Neural cell (in vitro differentiated cells): ENCODE data around the gene CATSPERD. TPM values are rescaled to one million over a fixed set of nuclear protein-coding genes. Genes with fewer than 3 reads are reported as not detected.

ENCODE experiments used
- H2AFZ ChIP-seq: fragments of 200-600, 300-800 bp; sonication (generic), shearing (Covaris generic); 2 replicates; pipeline ENCODE4 v1.6.0; 2014; ENCODE audit warnings: low read depth, mild to moderate bottlenecking, antibody characterized with exemption, low read length, moderate library complexity
- H3F3A ChIP-seq: fragments of 200-600 bp; shearing (Covaris generic); 2 replicates; pipeline ENCODE4 v1.6.1; 2016; ENCODE audit warnings: mild to moderate bottlenecking, moderate library complexity, mixed read lengths, antibody characterized with exemption, low read length; ENCODE audit not compliant: insufficient read depth, poor library complexity, severe bottlenecking
- H3K27ac ChIP-seq: fragments of 200-600, 300-800 bp; sonication (generic), shearing (Covaris generic); 2 replicates; pipeline ENCODE4 v1.5.1; 2014; ENCODE audit warnings: mild to moderate bottlenecking, low read length, moderate library complexity
- H3K27me3 ChIP-seq: fragments of 300-800, 200-600 bp; sonication (generic), shearing (Covaris generic); 2 replicates; pipeline ENCODE4 v1.6.0; 2014; ENCODE audit warnings: mild to moderate bottlenecking, low read depth, low read length, moderate library complexity; ENCODE audit not compliant: insufficient read depth
- H3K36me3 ChIP-seq: fragments of 300-800, 200-600 bp; sonication (generic), shearing (Covaris generic); 2 replicates; pipeline ENCODE4 v1.5.1; 2014; ENCODE audit warnings: mild to moderate bottlenecking, antibody characterized with exemption, low read length, moderate library complexity; ENCODE audit not compliant: insufficient read depth
- H3K4me2 ChIP-seq: fragments of 300-800, 200-600 bp; sonication (generic), shearing (Covaris generic); 2 replicates; pipeline ENCODE4 v1.6.0; 2014; ENCODE audit warnings: mild to moderate bottlenecking, low read length
- H3K4me3 ChIP-seq: fragments of 300-800, 200-600 bp; sonication (generic), shearing (Covaris generic); 2 replicates; pipeline ENCODE4 v1.5.1; 2014; ENCODE audit warnings: mild to moderate bottlenecking, low read length, moderate library complexity
- H3K79me2 ChIP-seq: fragments of 200-600 bp; shearing (Covaris generic); replicated peaks from 2 replicates; pipeline ENCODE4 v1.6.0; 2014; ENCODE audit warnings: mild to moderate bottlenecking, low read length, moderate library complexity; ENCODE audit not compliant: insufficient read depth
- H3K9ac ChIP-seq: fragments of 300-800, 200-600 bp; sonication (generic), shearing (Covaris generic); 2 replicates; pipeline ENCODE4 v1.6.1; 2016; ENCODE audit warnings: mild to moderate bottlenecking, low read length, mixed read lengths
- H3K9me2 ChIP-seq: fragments of 200-600 bp; shearing (Covaris generic); 2 replicates; pipeline ENCODE4 v1.6.1; 2016; ENCODE audit warnings: mild to moderate bottlenecking, low read length, mixed read lengths; ENCODE audit not compliant: insufficient read depth
- H3K9me3 ChIP-seq: fragments of 200-600, 300-800 bp; sonication (generic), shearing (Covaris generic); 2 replicates; pipeline ENCODE4 v1.6.1; 2016; ENCODE audit warnings: mild to moderate bottlenecking, mixed run types, low read length, moderate library complexity, mixed read lengths
- H4K20me1 ChIP-seq: fragments of 200-600 bp; shearing (Covaris generic); 2 replicates; pipeline ENCODE4 v1.6.1; 2016; ENCODE audit warnings: mild to moderate bottlenecking, mixed run types; ENCODE audit not compliant: insufficient read depth
- EP300 ChIP-seq: fragments of 450-650 bp; conservative IDR thresholded peaks from 2 replicates; pipeline ENCODE4 v1.6.1; 2014; ENCODE audit warnings: antibody characterized with exemption, mild to moderate bottlenecking, moderate library complexity; ENCODE audit not compliant: poor library complexity, severe bottlenecking
- EZH2 ChIP-seq: fragments of 200-600, 300-800 bp; shearing (Covaris generic), sonication (generic); IDR thresholded peaks from 2 replicates; pipeline ENCODE4 v1.6.1; 2014; ENCODE audit warnings: antibody characterized with exemption, low read length, borderline replicate concordance, mild to moderate bottlenecking; ENCODE audit not compliant: insufficient read depth, poor library complexity, severe bottlenecking
- MXI1 ChIP-seq: fragments of 450-650 bp; conservative IDR thresholded peaks from 2 replicates; pipeline ENCODE4 v1.6.1; 2014; ENCODE audit warnings: antibody characterized with exemption, mild to moderate bottlenecking; ENCODE audit not compliant: poor library complexity, severe bottlenecking
- POLR2AphosphoS5 ChIP-seq: IDR thresholded peaks from 2 replicates; pipeline ENCODE4 v1.6.1; 2012
- RAD21 ChIP-seq: fragments of 450-650 bp; conservative IDR thresholded peaks from 2 replicates; pipeline ENCODE4 v1.6.1; 2014; ENCODE audit warnings: antibody characterized with exemption, mild to moderate bottlenecking, moderate library complexity
- SMC3 ChIP-seq: fragments of 450-650 bp; conservative IDR thresholded peaks from 2 replicates; pipeline ENCODE4 v1.6.1; 2014; ENCODE audit warnings: antibody characterized with exemption, mild to moderate bottlenecking, moderate library complexity; ENCODE audit not compliant: poor library complexity
- TAF1 ChIP-seq: IDR thresholded peaks from 2 replicates; pipeline ENCODE4 v1.6.1; 2012; ENCODE audit warnings: low read depth
- polyA plus RNA-seq: library from polyadenylated mRNA; depleted of rRNA; stranded (reverse); fragments of >200 nt; gene quantifications from 2 replicates; pipeline ENCODE4 v1.2.3, GENCODE V29; 2014
- TF ChIP-seq, protein P1 (sequence below): fragments of 450-650 bp; IDR thresholded peaks from 2 replicates; pipeline ENCODE4 v1.5.1; 2014; ENCODE audit warnings: antibody characterized with exemption, mild to moderate bottlenecking, moderate library complexity; ENCODE audit not compliant: poor library complexity, severe bottlenecking
- TF ChIP-seq, protein P2 (sequence below): IDR thresholded peaks from 2 replicates; pipeline ENCODE4 v1.6.1; 2012; ENCODE audit warnings: borderline replicate concordance

The CATSPERD gene
- polyA plus RNA-seq, 1 donor from 2014 or later: not detected

- no peaks in the 10 kb centered on the region for H3K79me2 ChIP-seq
- H3K36me3 ChIP-seq: no peaks in the 10 kb centered on the region
- H3K9me3 ChIP-seq: no peaks in the 10 kb centered on the region
- no peaks in the 10 kb centered on the region for H3K9me2 ChIP-seq
- H4K20me1 ChIP-seq: no peaks in the 10 kb centered on the region
- H2AFZ ChIP-seq: no peak overlapping the region
- H3K4me3 ChIP-seq: no peak overlapping the region
- no peak for TF ChIP-seq MXI1
- TF ChIP-seq, protein P1, sequence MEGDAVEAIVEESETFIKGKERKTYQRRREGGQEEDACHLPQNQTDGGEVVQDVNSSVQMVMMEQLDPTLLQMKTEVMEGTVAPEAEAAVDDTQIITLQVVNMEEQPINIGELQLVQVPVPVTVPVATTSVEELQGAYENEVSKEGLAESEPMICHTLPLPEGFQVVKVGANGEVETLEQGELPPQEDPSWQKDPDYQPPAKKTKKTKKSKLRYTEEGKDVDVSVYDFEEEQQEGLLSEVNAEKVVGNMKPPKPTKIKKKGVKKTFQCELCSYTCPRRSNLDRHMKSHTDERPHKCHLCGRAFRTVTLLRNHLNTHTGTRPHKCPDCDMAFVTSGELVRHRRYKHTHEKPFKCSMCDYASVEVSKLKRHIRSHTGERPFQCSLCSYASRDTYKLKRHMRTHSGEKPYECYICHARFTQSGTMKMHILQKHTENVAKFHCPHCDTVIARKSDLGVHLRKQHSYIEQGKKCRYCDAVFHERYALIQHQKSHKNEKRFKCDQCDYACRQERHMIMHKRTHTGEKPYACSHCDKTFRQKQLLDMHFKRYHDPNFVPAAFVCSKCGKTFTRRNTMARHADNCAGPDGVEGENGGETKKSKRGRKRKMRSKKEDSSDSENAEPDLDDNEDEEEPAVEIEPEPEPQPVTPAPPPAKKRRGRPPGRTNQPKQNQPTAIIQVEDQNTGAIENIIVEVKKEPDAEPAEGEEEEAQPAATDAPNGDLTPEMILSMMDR: no peak
- TF ChIP-seq, protein P2, sequence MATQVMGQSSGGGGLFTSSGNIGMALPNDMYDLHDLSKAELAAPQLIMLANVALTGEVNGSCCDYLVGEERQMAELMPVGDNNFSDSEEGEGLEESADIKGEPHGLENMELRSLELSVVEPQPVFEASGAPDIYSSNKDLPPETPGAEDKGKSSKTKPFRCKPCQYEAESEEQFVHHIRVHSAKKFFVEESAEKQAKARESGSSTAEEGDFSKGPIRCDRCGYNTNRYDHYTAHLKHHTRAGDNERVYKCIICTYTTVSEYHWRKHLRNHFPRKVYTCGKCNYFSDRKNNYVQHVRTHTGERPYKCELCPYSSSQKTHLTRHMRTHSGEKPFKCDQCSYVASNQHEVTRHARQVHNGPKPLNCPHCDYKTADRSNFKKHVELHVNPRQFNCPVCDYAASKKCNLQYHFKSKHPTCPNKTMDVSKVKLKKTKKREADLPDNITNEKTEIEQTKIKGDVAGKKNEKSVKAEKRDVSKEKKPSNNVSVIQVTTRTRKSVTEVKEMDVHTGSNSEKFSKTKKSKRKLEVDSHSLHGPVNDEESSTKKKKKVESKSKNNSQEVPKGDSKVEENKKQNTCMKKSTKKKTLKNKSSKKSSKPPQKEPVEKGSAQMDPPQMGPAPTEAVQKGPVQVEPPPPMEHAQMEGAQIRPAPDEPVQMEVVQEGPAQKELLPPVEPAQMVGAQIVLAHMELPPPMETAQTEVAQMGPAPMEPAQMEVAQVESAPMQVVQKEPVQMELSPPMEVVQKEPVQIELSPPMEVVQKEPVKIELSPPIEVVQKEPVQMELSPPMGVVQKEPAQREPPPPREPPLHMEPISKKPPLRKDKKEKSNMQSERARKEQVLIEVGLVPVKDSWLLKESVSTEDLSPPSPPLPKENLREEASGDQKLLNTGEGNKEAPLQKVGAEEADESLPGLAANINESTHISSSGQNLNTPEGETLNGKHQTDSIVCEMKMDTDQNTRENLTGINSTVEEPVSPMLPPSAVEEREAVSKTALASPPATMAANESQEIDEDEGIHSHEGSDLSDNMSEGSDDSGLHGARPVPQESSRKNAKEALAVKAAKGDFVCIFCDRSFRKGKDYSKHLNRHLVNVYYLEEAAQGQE: no peak
- TF ChIP-seq EP300: no peak
- no peak for TF ChIP-seq SMC3
- TF ChIP-seq POLR2AphosphoS5: no peak
- no peak for TF ChIP-seq RAD21
- no peak for TF ChIP-seq TAF1
- no peak for TF ChIP-seq EZH2
- H3K27ac ChIP-seq: no peak overlapping the region
- no peak overlapping the region for H3K4me2 ChIP-seq
- H3K27me3 ChIP-seq: no peaks in the 10 kb centered on the region
- H3F3A ChIP-seq: no peaks in the 10 kb centered on the region
- H3K9ac ChIP-seq: no peak overlapping the region
Measured at GRCh38 chr19:5711025-5711424, 9.4 kb upstream of the CATSPERD start.

- Histone ChIP-seq H3K27ac (no peak overlapping the region), H3K36me3 (no peaks in the 10 kb centered on the region), H4K20me1 (no peaks in the 10 kb centered on the region)
Measured at GRCh38 chr19:5711713-5712161, 8.7 kb upstream of the CATSPERD start.

More at GRCh38 chr19:5711713-5712161, 8.7 kb upstream of the CATSPERD start:
- Histone ChIP-seq H3K4me3 (no peak overlapping the region), H3K9me3 (no peaks in the 10 kb centered on the region), H3K9ac (no peak overlapping the region), H3K9me2 (no peaks in the 10 kb centered on the region), H3F3A (no peaks in the 10 kb centered on the region), H3K27me3 (no peaks in the 10 kb centered on the region), H2AFZ (no peak overlapping the region), H3K79me2 (no peaks in the 10 kb centered on the region), H3K4me2 (no peak overlapping the region)
- TF ChIP-seq EP300 (no peak), MXI1 (no peak), SMC3 (no peak)
- TF ChIP-seq, protein P2: no peak
